B cell (primary cell): ENCODE measurements around the gene CRISPLD2. TPM values are rescaled to one million over a fixed set of nuclear protein-coding genes. Genes with fewer than 3 reads are reported as not detected.

Source experiments
- ATAC-seq: fragments of 200-7000 bp; cut with Tn5 transposase; one replicate; pipeline ENCODE4 v1.10.0; 2021; ENCODE audit warnings: low read depth, mild to moderate bottlenecking, moderate number of reproducible peaks, moderate library complexity
- CTCF ChIA-PET: fragments of 350-600 bp; sonication (Branson Sonifier 250); formaldehyde crosslinking; loops from one replicate; lab custom pipeline; 2021; ENCODE audit warnings: antibody characterized with exemption, inconsistent platforms; lab: Charles Lee
- POLR2A ChIA-PET: fragments of 350-600 bp; sonication (Branson Sonifier 250); formaldehyde crosslinking; loops from one replicate; lab custom pipeline; 2021; ENCODE audit warnings: antibody characterized with exemption; lab: Charles Lee
- DNase-seq: peaks from one replicate; pipeline ENCODE4 v3.0.0; 2013
- H2AFZ ChIP-seq: 2 replicates; pipeline ENCODE4 v1.6.1; 2012; ENCODE audit warnings: mild to moderate bottlenecking, low read depth, low read length; ENCODE audit not compliant: insufficient read depth, poor library complexity, severe bottlenecking
- H3K27ac ChIP-seq, 2 donors: 1 replicate in 1 of 2; 2 replicates in 1 of 2; pipeline ENCODE4 v1.5.1; 2012 to 2013; ENCODE audit warnings: low read length in 2 of 2, mild to moderate bottlenecking in 2 of 2, moderate library complexity in 1 of 2
- H3K27me3 ChIP-seq, 4 experiments: fragments of 200-600 bp in 1 of 4; sonication (generic) in 1 of 4; replicated peaks in 1 of 4; 1 replicate in 2 of 4; 2 replicates in 2 of 4; pipeline versions ENCODE4 v1.6.1 to v1.7.0; 2013 to 2016; ENCODE audit warnings: low read length in 3 of 4, mild to moderate bottlenecking in 2 of 4, mixed read lengths in 1 of 4, moderate library complexity in 1 of 4; ENCODE audit not compliant: insufficient read depth in 4 of 4, control insufficient read depth in 3 of 4; ENCODE audit errors: control extremely low read depth in 1 of 4
- H3K36me3 ChIP-seq, 2 experiments: replicated peaks in 1 of 2; 1 replicate in 1 of 2; 2 replicates in 1 of 2; pipeline versions ENCODE4 v1.6.1 to v1.7.1; 2013; ENCODE audit warnings: low read length in 1 of 2; ENCODE audit not compliant: insufficient read depth in 2 of 2, control insufficient read depth in 1 of 2; ENCODE audit errors: control extremely low read depth in 1 of 2, extremely low read depth in 1 of 2
- H3K4me1 ChIP-seq, 2 donors: fragments of 200-600 bp in 1 of 2; sonication (generic) in 1 of 2; 1 replicate in 1 of 2; 2 replicates in 1 of 2; pipeline versions ENCODE4 v1.5.1 to v1.6.1; 2013 to 2017; ENCODE audit warnings: low read length in 2 of 2; ENCODE audit not compliant: control insufficient read depth in 2 of 2, insufficient read depth in 2 of 2
- H3K4me2 ChIP-seq: replicated peaks from 2 replicates; pipeline ENCODE3; 2012; ENCODE audit warnings: mild to moderate bottlenecking, low read depth, low read length; ENCODE audit not compliant: poor library complexity, severe bottlenecking
- H3K4me3 ChIP-seq, 5 experiments: fragments of 200-600 bp in 1 of 5; sonication (generic) in 1 of 5; 1 replicate in 3 of 5; 2 replicates in 2 of 5; pipeline versions ENCODE4 v1.5.1 to v1.7.0; 2011 to 2016; ENCODE audit warnings: low read length in 4 of 5, mild to moderate bottlenecking in 4 of 5, low read depth in 2 of 5, control low read depth in 1 of 5, moderate library complexity in 1 of 5; ENCODE audit not compliant: insufficient read depth in 1 of 5; ENCODE audit errors: control extremely low read depth in 1 of 5, extremely low read depth in 1 of 5
- H3K79me2 ChIP-seq: fragments of 200-600 bp; sonication (generic); one replicate; pipeline ENCODE4 v1.6.0; 2016; ENCODE audit warnings: low read length; ENCODE audit not compliant: control insufficient read depth, insufficient read depth
- H3K9ac ChIP-seq: fragments of 200-600 bp; sonication (generic); 2 replicates; pipeline ENCODE4 v1.6.1; 2017; ENCODE audit warnings: mild to moderate bottlenecking, low read length, moderate library complexity
- H3K9me3 ChIP-seq, 3 donors: one replicate each; pipeline versions ENCODE4 v1.6.1 to v1.7.1; 2013; ENCODE audit warnings: low read length in 2 of 3; ENCODE audit not compliant: control insufficient read depth in 2 of 3, insufficient read depth in 1 of 3; ENCODE audit errors: control extremely low read depth in 1 of 3
- H4K20me1 ChIP-seq: 2 replicates; pipeline ENCODE4 v1.6.0; 2012; ENCODE audit warnings: mild to moderate bottlenecking, low read length; ENCODE audit not compliant: insufficient read depth, control insufficient read depth, poor library complexity, severe bottlenecking
- H3K27ac Mint-ChIP-seq: one replicate; pipeline ENCODE4 v1.8.0; 2021; ENCODE audit warnings: mixed read lengths
- H3K27me3 Mint-ChIP-seq: one replicate; pipeline ENCODE4 v1.8.0; 2021; ENCODE audit warnings: mixed read lengths
- H3K4me1 Mint-ChIP-seq: one replicate; pipeline ENCODE4 v1.8.0; 2021; ENCODE audit warnings: mixed read lengths
- H3K4me3 Mint-ChIP-seq: one replicate; pipeline ENCODE4 v1.8.0; 2021; ENCODE audit warnings: mixed read lengths
- H3K9me3 Mint-ChIP-seq: one replicate; pipeline ENCODE4 v1.8.0; 2022; ENCODE audit warnings: mixed read lengths; ENCODE audit not compliant: insufficient read depth
- EZH2 ChIP-seq: IDR thresholded peaks from 2 replicates; pipeline ENCODE4 v1.6.1; 2012; ENCODE audit warnings: borderline replicate concordance, low read depth, mild to moderate bottlenecking, moderate library complexity, low read length; ENCODE audit not compliant: insufficient read depth, poor library complexity, severe bottlenecking
- WGBS: methylation state at CpG from one replicate; pipeline ENCODE4 v1.1.5; 2013; ENCODE audit warnings: missing lambda C conversion rate; ENCODE audit not compliant: insufficient coverage; 5-methylcytosine and 5-hydroxymethylcytosine counted together
- intact Hi-C: fragments of 100-400 bp; cut with micrococcal nuclease; formaldehyde crosslinking; loops from one replicate; pipeline ENCODE4 v1.10.0; 2022
- polyA plus RNA-seq: library from polyadenylated mRNA; depleted of rRNA; stranded (reverse); fragments of >200 nt; gene quantifications from 2 replicates; pipeline ENCODE4 v1.2.3, GENCODE V29; 2012
- total RNA-seq, 2 donors: library from RNA; stranded (reverse); fragments of 120-200 nt in 1 of 2; gene quantifications; 1 replicate in 1 of 2; 2 replicates in 1 of 2; pipeline versions ENCODE4 v1.2.3 to v1.2.4, GENCODE V29; 2013 to 2022
- TF ChIP-seq, protein P1 (sequence below): fragments of 200-600 bp; IDR thresholded peaks from one replicate; pipeline ENCODE4 v1.8.0; 2022; ENCODE audit warnings: antibody characterized with exemption, mild to moderate bottlenecking

CRISPLD2 gene
- total and polyA plus RNA-seq, 2 donors (not counting 1 experiment from before 2014, with no cell fraction given) = 0.25 to 0.37 TPM

DNA sequence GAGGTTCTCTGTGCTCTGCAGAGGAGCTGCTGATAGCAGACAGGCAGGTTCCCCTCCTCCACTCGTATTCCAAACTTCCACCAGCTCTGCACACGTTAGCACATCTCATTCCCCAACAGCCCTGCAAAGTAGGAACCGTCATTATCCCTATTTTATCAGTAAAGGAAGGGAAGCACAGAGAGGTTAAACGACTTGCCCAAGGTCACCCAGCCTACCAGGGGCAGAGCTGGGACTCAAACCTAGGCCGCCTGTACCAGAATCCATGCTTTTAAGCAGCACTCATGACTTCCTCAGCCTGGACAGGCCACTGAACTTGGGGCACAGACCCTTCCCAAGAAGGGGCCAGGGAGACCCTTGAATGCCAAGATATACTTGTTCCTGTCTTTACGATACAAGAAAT lies 75.2 kb downstream of the CRISPLD2 start:
- Histone ChIP-seq H2AFZ (no peak overlapping the region), H3K27ac (no peak overlapping the region), H3K9ac (no peak overlapping the region), H3K4me2 (no peak overlapping the region), H3K4me3 (no peak overlapping the region), H3K36me3 (no peaks in the 10 kb centered on the region), H3K9me3 (peaks cover 0 to 14% (median 0%) of the 10 kb centered on the region in 3 donors), H3K79me2 (no peaks in the 10 kb centered on the region), H3K4me1 (no peaks in the 10 kb centered on the region), H3K27me3 (peaks cover 0 to 4% (median 0%) of the 10 kb centered on the region in 4 experiments), H4K20me1 (no peaks in the 10 kb centered on the region)
- Mint-ChIP-seq H3K4me3 (no peak overlapping the region), H3K9me3 (peaks cover 5% of the 10 kb centered on the region), H3K27ac (no peak overlapping the region), H3K4me1 (no peaks in the 10 kb centered on the region), H3K27me3 (peaks cover 6% of the 10 kb centered on the region)
- ATAC-seq (no peak), DNase-seq (no peak)
- TF ChIP-seq EZH2 = no peak
- TF ChIP-seq, protein P1, sequence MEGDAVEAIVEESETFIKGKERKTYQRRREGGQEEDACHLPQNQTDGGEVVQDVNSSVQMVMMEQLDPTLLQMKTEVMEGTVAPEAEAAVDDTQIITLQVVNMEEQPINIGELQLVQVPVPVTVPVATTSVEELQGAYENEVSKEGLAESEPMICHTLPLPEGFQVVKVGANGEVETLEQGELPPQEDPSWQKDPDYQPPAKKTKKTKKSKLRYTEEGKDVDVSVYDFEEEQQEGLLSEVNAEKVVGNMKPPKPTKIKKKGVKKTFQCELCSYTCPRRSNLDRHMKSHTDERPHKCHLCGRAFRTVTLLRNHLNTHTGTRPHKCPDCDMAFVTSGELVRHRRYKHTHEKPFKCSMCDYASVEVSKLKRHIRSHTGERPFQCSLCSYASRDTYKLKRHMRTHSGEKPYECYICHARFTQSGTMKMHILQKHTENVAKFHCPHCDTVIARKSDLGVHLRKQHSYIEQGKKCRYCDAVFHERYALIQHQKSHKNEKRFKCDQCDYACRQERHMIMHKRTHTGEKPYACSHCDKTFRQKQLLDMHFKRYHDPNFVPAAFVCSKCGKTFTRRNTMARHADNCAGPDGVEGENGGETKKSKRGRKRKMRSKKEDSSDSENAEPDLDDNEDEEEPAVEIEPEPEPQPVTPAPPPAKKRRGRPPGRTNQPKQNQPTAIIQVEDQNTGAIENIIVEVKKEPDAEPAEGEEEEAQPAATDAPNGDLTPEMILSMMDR = no peak
- intact Hi-C loops = no loop called here
- ChIA-PET POLR2A (no interaction called here), CTCF (no interaction called here)
- WGBS = 77% methylated on average over 5 of the region's 6 CpGs

DNA sequence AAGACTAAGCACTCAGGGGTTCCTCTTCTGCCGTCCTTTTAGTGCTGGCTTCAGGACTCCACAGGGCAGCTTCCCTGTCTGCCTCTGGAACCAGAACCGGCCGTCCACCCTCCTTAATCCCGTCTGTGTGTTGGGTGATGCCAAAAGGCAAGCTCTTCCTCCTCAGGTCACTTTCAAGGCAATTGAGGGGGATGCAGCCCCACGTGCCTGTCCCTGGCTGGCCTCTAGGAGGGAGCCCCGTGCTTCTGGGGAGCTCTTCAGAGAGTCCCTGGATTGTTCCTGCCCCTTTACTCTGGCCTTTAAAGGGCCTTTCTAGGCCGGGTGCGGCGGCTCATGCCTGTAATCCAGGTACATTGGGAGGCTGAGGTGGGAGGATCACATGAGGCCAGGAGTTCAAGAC lies 77.1 kb downstream of the CRISPLD2 start:
- Histone ChIP-seq H3K36me3 (no peaks in the 10 kb centered on the region), H3K4me1 (no peaks in the 10 kb centered on the region), H3K9me3 (peaks cover 0 to 15% (median 0%) of the 10 kb centered on the region in 3 donors), H2AFZ (no peak overlapping the region), H3K9ac (no peak overlapping the region), H3K27ac (no peak overlapping the region), H4K20me1 (no peaks in the 10 kb centered on the region), H3K79me2 (no peaks in the 10 kb centered on the region), H3K27me3 (peaks cover 0 to 4% (median 0%) of the 10 kb centered on the region in 4 experiments), H3K4me2 (no peak overlapping the region), H3K4me3 (no peak overlapping the region)
- TF ChIP-seq, protein P1 = no peak
- TF ChIP-seq EZH2 = no peak
- Mint-ChIP-seq H3K4me3 (no peak overlapping the region), H3K9me3 (peaks cover 5% of the 10 kb centered on the region), H3K4me1 (no peaks in the 10 kb centered on the region), H3K27ac (no peak overlapping the region), H3K27me3 (peaks cover 6% of the 10 kb centered on the region)
- WGBS = 79% methylated on average over 2 of the region's 9 CpGs
- ChIA-PET POLR2A (no interaction called here), CTCF (no interaction called here)
- ATAC-seq (no peak), DNase-seq (no peak)
- intact Hi-C loops = no loop called here
